ENCODE results near the gene FAM13B.
A peak's percentile ranks its signal among the peaks of the same experiment; 100 is the strongest.
"Not testable (repeated sequence)": the region's sequence is repeated elsewhere in the genome, so short reads cannot be mapped to it uniquely, and the experiment has no call there.

The FAM13B gene

GRCh38 chr5:138051441-138052296 is 18.8 kb upstream of the FAM13B start:
- TF ChIP-seq, protein P1, sequence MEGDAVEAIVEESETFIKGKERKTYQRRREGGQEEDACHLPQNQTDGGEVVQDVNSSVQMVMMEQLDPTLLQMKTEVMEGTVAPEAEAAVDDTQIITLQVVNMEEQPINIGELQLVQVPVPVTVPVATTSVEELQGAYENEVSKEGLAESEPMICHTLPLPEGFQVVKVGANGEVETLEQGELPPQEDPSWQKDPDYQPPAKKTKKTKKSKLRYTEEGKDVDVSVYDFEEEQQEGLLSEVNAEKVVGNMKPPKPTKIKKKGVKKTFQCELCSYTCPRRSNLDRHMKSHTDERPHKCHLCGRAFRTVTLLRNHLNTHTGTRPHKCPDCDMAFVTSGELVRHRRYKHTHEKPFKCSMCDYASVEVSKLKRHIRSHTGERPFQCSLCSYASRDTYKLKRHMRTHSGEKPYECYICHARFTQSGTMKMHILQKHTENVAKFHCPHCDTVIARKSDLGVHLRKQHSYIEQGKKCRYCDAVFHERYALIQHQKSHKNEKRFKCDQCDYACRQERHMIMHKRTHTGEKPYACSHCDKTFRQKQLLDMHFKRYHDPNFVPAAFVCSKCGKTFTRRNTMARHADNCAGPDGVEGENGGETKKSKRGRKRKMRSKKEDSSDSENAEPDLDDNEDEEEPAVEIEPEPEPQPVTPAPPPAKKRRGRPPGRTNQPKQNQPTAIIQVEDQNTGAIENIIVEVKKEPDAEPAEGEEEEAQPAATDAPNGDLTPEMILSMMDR (IDR thresholded peaks at IDR 0.05; ENCODE audit: insufficient read depth, low read depth, low read length, missing control alignments): no peak
- DNase-seq (ENCODE audit: low read depth): no peak

GRCh38 chr5:138045283-138045682 is 12.4 kb upstream of the FAM13B start:
- not testable (repeated sequence) for H3K4me3 ChIP-seq (ENCODE audit: low read depth, low read length); DNase-seq (ENCODE audit: low read depth)

More at GRCh38 chr5:138051441-138052296, 18.8 kb upstream of the FAM13B start:
- H3K4me3 ChIP-seq (ENCODE audit: low read depth, low read length): no peak overlapping the region

GRCh38 chr5:138038826-138039225 is 5.9 kb upstream of the FAM13B start:
- H3K4me3 ChIP-seq (ENCODE audit: low read depth, low read length): no peak overlapping the region
- no peak for DNase-seq (ENCODE audit: low read depth)
- TF ChIP-seq, protein P1 (IDR thresholded peaks at IDR 0.05; ENCODE audit: insufficient read depth, low read depth, low read length, missing control alignments): no peak

DNA sequence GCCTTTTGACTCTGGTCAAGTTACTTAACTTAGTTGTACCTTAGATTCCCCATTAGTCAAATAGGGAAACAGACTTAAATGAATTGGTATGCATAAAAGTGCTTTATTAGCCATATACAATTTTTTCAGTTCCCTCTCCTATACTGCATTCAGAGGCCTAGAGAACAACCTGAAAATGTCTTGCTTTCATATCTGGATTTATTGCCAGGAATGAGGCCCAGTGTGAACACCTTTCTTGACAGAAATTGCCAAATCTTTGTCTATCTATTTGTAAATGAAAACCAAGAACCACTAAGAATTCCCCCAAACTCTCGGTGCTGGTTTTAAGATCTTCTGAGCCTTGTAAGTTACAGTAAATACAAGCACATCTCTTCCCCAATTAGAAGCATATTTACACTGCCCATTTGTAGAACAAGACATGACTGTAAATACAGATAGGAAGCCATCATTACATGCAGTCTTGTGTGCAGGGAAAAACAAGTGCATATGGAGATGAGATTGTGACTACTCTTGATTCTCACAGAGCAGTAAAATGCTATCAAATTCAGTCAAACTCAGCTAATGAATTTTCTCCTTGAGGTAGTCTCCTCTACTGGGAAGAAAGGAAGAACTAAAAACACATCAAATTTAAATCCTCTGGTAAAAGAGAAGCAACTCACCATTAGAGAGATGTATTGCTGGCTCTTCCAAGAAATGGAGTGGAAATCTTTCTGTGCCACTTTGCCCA is 5.2 kb upstream of the FAM13B start:
- peak; percentile 56 for DNase-seq (ENCODE audit: low read depth)
- H3K4me3 ChIP-seq (ENCODE audit: low read depth, low read length): no peak overlapping the region
- TF ChIP-seq, protein P1 (IDR thresholded peaks at IDR 0.05; ENCODE audit: insufficient read depth, low read depth, low read length, missing control alignments): no peak

- peak; percentile 19 for DNase-seq (ENCODE audit: low read depth)
- TF ChIP-seq, protein P1 (IDR thresholded peaks at IDR 0.05; ENCODE audit: insufficient read depth, low read depth, low read length, missing control alignments): no peak
- no peak overlapping the region for H3K4me3 ChIP-seq (ENCODE audit: low read depth, low read length)
These were observed 4.4 kb upstream of the FAM13B start for GRCh38 chr5:138037271-138037670.

- TF ChIP-seq, protein P1 (IDR thresholded peaks at IDR 0.05; ENCODE audit: insufficient read depth, low read depth, low read length, missing control alignments): peak; percentile 75
- no peak overlapping the region for H3K4me3 ChIP-seq (ENCODE audit: low read depth, low read length)
- peak; percentile 91 for DNase-seq (ENCODE audit: low read depth)
These were observed 3.0 kb upstream of the FAM13B start for GRCh38 chr5:138035605-138036537.

Measured in GM12865 (cell line).